MV-4-11 (cell line): ENCODE data around the gene MICALL1.

Source experiments
- DNase-seq: peaks from one replicate; lab custom pipeline; 2025; lab: John Stamatoyannopoulos, UW

The MICALL1 gene

GRCh38 chr22:37906364-37907008, 389 bp downstream of the MICALL1 start:
- DNase-seq, result no peak

DNA sequence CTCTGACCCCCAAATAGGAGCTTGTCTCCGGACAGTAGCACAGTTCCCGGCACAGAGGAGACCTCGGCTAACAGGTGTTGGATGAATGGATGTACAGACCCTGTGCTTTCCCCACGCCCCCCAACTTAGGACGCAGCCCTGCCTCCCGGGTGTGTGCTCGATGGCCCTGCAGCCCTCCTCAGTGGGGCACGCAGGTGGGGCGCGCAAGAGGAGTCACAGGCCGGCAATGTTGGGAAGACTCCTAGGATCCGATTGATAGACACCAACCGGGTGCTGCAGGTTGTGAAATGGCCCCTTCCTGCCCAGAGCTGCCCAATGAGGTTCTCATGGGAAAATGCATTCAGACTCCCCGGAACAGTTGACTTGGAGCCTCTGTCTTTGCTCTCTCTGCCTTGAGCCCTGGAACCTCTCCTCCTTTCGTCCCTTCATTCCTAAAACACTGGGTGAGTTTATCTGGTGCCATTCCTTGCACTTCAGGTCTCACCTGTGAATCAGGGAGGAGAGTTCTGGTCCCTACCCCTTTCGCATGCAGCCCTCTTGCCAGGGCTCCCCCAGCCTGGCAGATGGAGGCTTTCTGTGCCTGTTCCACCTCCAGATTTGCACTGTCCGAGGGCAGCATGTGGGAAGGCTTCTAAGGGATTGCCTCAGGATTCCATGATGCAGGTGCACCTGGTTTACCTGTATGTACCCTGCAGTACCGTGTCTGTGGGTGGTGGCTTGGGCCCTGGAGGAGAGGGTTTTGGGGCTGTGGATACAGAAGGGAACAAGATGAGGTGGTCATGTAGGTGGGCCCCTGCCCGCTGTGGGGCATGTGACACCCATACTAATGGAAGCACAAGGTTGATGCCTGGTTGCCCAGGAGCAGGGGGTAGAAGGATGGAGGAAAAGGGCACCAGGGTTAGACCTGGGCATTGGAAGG, 1.2 kb downstream of the MICALL1 start:
- no peak for DNase-seq

GRCh38 chr22:37909766-37910165, 3.7 kb downstream of the MICALL1 start:
- no peak for DNase-seq

GRCh38 chr22:37910890-37911672, 5.0 kb downstream of the MICALL1 start:
- no peak for DNase-seq

DNA sequence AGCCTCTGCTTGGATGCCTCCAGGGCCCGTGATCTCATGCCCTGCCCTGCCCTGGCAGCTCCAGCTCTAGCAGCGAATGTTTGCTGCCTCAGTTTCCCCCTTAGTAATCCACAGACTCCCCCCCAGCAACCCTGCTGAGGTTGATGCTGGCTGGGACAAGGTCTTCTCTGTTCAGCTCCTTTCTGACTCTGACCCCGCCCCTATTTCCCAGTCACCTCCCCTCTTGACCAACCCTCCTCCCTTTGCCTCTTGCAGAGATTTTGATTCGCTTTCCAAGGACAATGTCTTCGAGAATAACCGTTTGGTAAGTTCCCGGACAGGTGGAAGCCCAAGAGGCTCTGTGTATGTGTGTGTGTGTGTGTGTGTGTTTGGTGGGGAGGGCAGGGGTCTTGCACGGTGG, 5.6 kb downstream of the MICALL1 start:
- no peak for DNase-seq

DNA sequence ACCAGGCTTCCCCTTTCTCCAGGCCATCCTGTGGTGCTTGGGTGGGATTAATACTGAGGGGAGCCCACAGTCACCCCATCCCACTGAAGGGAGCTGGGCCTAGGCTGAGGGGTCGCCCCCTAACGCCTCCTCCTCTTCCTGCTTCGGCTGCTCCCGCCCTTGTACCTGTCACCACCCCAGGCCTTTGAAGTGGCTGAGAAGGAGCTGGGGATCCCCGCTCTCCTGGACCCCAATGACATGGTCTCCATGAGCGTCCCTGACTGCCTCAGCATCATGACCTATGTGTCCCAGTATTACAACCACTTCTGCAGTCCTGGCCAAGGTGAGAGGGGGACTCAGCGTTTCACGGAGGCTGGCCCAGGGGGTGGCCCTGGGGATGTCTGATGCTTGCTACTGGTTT, 6.1 kb downstream of the MICALL1 start:
- DNase-seq, result no peak

GRCh38 chr22:37913233-37913721, 7.2 kb downstream of the MICALL1 start:
- no peak for DNase-seq

DNA sequence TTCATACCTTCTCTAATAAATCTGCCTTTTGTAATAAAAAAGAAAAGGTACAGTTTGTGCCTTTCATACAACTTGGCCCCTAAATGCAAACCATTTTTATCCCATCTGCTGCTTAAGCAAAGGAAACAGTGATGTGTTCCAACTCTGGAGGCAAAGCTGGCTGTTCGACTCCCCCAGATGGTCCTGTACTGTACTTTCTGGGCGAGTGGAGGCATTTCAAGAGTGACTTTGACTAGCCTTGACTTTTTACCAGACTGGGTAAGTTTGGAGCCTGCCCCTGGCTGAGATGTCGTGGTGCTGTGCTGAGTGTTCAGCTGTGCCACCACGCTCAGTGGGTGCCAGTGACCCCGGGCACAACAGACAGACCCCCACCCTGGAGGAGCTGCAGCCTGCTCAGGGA, 10.2 kb downstream of the MICALL1 start:
- DNase-seq, result no peak

DNA sequence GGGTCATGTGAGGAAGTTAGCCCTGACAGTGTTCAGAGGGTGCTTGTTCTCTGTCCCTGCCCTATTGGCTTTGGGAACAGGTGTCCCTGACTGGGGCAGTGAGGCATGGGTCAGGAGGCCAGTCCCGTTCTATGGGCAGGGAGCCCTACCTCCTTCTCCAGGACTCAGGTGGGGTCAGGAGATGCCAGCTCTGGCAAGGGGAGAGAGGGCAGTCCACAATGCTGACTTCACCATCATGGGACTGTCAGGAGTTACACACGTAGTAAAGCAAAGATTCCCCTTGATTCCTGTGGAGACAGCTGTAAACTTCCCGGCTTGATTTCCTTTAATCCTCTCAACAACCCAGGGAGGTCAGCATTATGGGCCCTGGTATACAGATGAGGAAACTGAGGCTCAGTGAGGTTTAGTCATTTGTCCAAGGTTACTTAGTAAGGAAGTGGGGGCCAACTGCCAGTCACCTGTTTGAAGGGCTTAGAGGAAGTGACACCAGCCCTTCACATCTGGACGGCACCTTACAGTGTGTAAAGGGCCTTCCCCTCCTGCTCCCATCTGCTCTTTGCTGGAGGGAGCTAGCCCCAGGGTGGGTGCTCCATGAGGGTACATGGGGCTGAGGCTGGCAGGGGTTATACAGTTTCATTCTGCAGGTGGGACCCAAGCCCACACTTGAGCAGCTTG, 11.9 kb downstream of the MICALL1 start:
- no peak for DNase-seq

- no peak for DNase-seq
These were observed 12.6 kb downstream of the MICALL1 start for GRCh38 chr22:37918580-37919270.

GRCh38 chr22:37920126-37920525, 14.0 kb downstream of the MICALL1 start:
- DNase-seq, result peak; percentile 81

GRCh38 chr22:37922191-37922590, 16.1 kb downstream of the MICALL1 start:
- no peak for DNase-seq

- no peak for DNase-seq
These were observed 17.8 kb downstream of the MICALL1 start for GRCh38 chr22:37923927-37924326.

GRCh38 chr22:37924386-37925065, 18.4 kb downstream of the MICALL1 start:
- no peak for DNase-seq

DNA sequence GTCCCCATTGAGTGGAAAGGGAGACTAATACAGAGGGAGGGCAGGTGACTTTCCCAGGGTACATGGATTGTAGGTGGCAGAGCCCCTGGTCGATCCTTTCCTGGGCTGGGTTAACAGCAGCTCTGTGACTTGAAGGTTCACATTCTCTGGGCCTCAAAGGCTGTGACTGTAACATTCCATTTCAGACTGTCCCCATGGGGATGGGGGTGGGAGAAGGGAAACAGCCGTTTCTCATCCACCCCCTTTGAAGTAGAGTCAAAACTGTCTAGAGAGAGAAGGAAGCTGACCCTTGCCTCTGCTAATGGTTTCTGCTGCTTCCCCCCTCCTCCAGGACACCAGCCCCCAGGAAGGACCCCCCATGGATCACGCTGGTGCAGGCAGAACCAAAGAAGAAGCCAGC, 19.2 kb downstream of the MICALL1 start:
- no peak for DNase-seq

GRCh38 chr22:37925767-37926166, 19.7 kb downstream of the MICALL1 start:
- DNase-seq, result no peak

GRCh38 chr22:37926358-37926757, 20.3 kb downstream of the MICALL1 start:
- no peak for DNase-seq

GRCh38 chr22:37926771-37927636, 20.9 kb downstream of the MICALL1 start:
- DNase-seq, result no peak

GRCh38 chr22:37927637-37927936, 21.5 kb downstream of the MICALL1 start:
- DNase-seq, result no peak

DNA sequence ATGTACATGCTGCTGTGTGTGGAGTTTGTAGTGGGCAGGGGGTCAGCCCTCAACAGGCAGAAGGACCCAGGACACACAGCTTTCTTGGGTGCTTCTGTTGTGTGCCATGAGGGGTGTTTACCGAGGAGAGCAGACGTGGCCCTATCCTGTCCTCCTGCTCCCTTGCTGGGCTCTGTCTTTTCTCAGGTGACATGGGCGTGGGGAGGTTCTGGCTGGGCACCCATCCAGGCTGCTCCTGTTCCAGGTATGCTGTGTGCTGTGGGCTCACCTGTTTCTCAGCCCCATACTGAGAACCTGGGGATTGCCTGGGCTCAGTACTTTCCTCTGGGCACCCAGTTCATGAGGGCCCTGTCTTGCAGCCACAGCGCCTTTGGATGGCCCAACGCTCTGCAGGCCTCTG, 23.3 kb downstream of the MICALL1 start:
- no peak for DNase-seq
